K562 (cell line): ENCODE results near the gene FAM117B. TPM values are rescaled to one million over a fixed set of nuclear protein-coding genes. Genes with fewer than 3 reads are reported as not detected.

ENCODE experiments used
- ATAC-seq: fragments of 200-7000 bp; cut with Tn5 transposase; 3 replicates; pipeline ENCODE4 v1.9.1; 2020; ENCODE audit warnings: moderate library complexity
- BruUV-seq: library from RNA; stranded (reverse); fragments of 400-500 nt; replicated peaks from 2 replicates; lab custom pipeline; 2021; lab: Mats Ljungman, UMichigan
- CTCF ChIA-PET: fragments of 300-600 bp; formaldehyde crosslinking; extraction: SDS; loops from one replicate; lab custom pipeline; 2021; ENCODE audit warnings: low intra/inter-chr PET ratio; lab: Yijun Ruan, JAX
- POLR2A ChIA-PET: fragments of 300-600, 350-650 bp; sonication (Branson Sonifier 250); formaldehyde crosslinking; extraction: SDS; loops from one replicate; lab custom pipeline; 2021; ENCODE audit warnings: antibody characterized with exemption, inconsistent platforms; lab: Yijun Ruan, JAX
- DNase-seq, 4 experiments: peaks; one replicate each; pipeline versions ENCODE4 v3.0.0 to v3.0.0-alpha.2; 2011 to 2018; ENCODE audit warnings: low spot score in 3 of 4, mixed read lengths in 3 of 4; ENCODE audit errors: extremely low read depth in 1 of 4
- FAIRE-seq: peaks from 2 replicates; lab custom pipeline; 2011; peaks lifted over from hg19 to GRCh38; lab: Jason Lieb, UNC
- H2AFZ ChIP-seq: 2 replicates; pipeline ENCODE4 v1.6.0; 2011; ENCODE audit warnings: low read depth, low read length, control low read depth, inconsistent platforms
- H3K27ac ChIP-seq: fragments of 200-600 bp; 3 replicates; pipeline ENCODE4 v1.8.0; 2011; ENCODE audit warnings: low read depth, mild to moderate bottlenecking, control low read depth, inconsistent platforms, low read length, moderate library complexity, mixed read lengths; ENCODE audit errors: extremely low read depth
- H3K27me3 ChIP-seq, 2 experiments: fragments of 300-600 bp in 1 of 2; 2 replicates in 1 of 2; 3 replicates in 1 of 2; pipeline versions ENCODE4 v1.6.0 to v1.8.0; 2011; ENCODE audit warnings: inconsistent platforms in 2 of 2, low read length in 2 of 2, mild to moderate bottlenecking in 1 of 2, mixed read lengths in 1 of 2, moderate library complexity in 1 of 2; ENCODE audit not compliant: control insufficient read depth in 2 of 2, insufficient read depth in 2 of 2
- H3K36me3 ChIP-seq: fragments of 300-600 bp; 3 replicates; pipeline ENCODE4 v1.8.0; 2011; ENCODE audit warnings: mild to moderate bottlenecking, low read length, inconsistent platforms; ENCODE audit not compliant: control insufficient read depth, insufficient read depth
- H3K4me1 ChIP-seq, 2 experiments: fragments of 200-600 bp in 1 of 2; replicated peaks in 1 of 2; 2 replicates in 1 of 2; 3 replicates in 1 of 2; pipeline versions ENCODE4 v1.5.1 to v1.8.0; 2011; ENCODE audit warnings: inconsistent platforms in 2 of 2, low read length in 2 of 2, mild to moderate bottlenecking in 1 of 2, mixed read lengths in 1 of 2, moderate library complexity in 1 of 2; ENCODE audit not compliant: control insufficient read depth in 2 of 2, insufficient read depth in 2 of 2
- H3K4me2 ChIP-seq: 2 replicates; pipeline ENCODE4 v1.6.1; 2011; ENCODE audit warnings: low read length, control low read depth, inconsistent platforms, mixed read lengths; ENCODE audit not compliant: insufficient read depth
- H3K4me3 ChIP-seq: fragments of 200-600 bp; sonication (generic), shearing (Covaris generic); 2 replicates; pipeline ENCODE4 v1.5.1; 2016; ENCODE audit warnings: control low read depth, inconsistent platforms
- H3K79me2 ChIP-seq: fragments of 200-600 bp; 3 replicates; pipeline ENCODE4 v1.8.0; 2011; ENCODE audit warnings: low read length, inconsistent platforms; ENCODE audit not compliant: control insufficient read depth, insufficient read depth
- H3K9ac ChIP-seq, 2 experiments: 2 replicates each; pipeline versions ENCODE4 v1.6.0 to v1.6.1; 2011; ENCODE audit warnings: low read depth in 2 of 2, low read length in 2 of 2, control low read depth in 1 of 2, inconsistent platforms in 1 of 2, mild to moderate bottlenecking in 1 of 2, mixed read lengths in 1 of 2; ENCODE audit not compliant: insufficient read depth in 1 of 2
- H3K9me1 ChIP-seq: one replicate; pipeline ENCODE4 v1.6.0; 2011; ENCODE audit warnings: inconsistent platforms, mild to moderate bottlenecking, low read length, moderate library complexity; ENCODE audit not compliant: control insufficient read depth, insufficient read depth
- H3K9me3 ChIP-seq: replicated peaks from 2 replicates; pipeline ENCODE4 v1.5.1; 2011; ENCODE audit warnings: low read depth, low read length, inconsistent platforms; ENCODE audit not compliant: control insufficient read depth, insufficient read depth
- H4K20me1 ChIP-seq: replicated peaks from 2 replicates; pipeline ENCODE4 v1.6.1; 2011; ENCODE audit warnings: low read length, inconsistent platforms, mixed read lengths; ENCODE audit not compliant: control insufficient read depth, insufficient read depth
- E2F5 ChIP-seq: sonication (generic); formaldehyde crosslinking; IDR thresholded peaks from 2 replicates; pipeline ENCODE4 v1.8.0; 2022; ENCODE audit warnings: mild to moderate bottlenecking, missing genetic modification reagents
- ELF4 ChIP-seq: fragments of 450-650 bp; formaldehyde crosslinking; IDR thresholded peaks from 2 replicates; pipeline ENCODE4 v1.4.0; 2022; ENCODE audit warnings: missing genetic modification characterization
- FUS ChIP-seq: fragments of 200-400 bp; formaldehyde crosslinking; optimal IDR thresholded peaks from 2 replicates; pipeline ENCODE3; 2017; ENCODE audit warnings: low read depth, low read length
- HDAC2 ChIP-seq: fragments of 450-650 bp; IDR thresholded peaks from 2 replicates; pipeline ENCODE4 v1.6.1; 2016; ENCODE audit warnings: mild to moderate bottlenecking
- HMGN3 ChIP-seq: IDR thresholded peaks from 2 replicates; pipeline ENCODE4 v1.6.1; 2011; ENCODE audit warnings: borderline replicate concordance, low read depth, mild to moderate bottlenecking, mixed read lengths, low read length; ENCODE audit not compliant: insufficient read length; ENCODE audit errors: extremely low read depth
- RNF2 ChIP-seq: sonication (generic); IDR thresholded peaks from 2 replicates; pipeline ENCODE4 v1.6.1; 2016
- SIX5 ChIP-seq, 2 experiments: IDR thresholded peaks; 2 replicates each; pipeline ENCODE4 v1.6.1; 2011; ENCODE audit warnings: low read length in 2 of 2, borderline replicate concordance in 1 of 2, low read depth in 1 of 2, mild to moderate bottlenecking in 1 of 2, moderate library complexity in 1 of 2; ENCODE audit not compliant: insufficient read depth in 1 of 2
- SNRNP70 ChIP-seq: fragments of 200-400 bp; formaldehyde crosslinking; optimal IDR thresholded peaks from 2 replicates; pipeline ENCODE3; 2017; ENCODE audit warnings: low read depth, low read length
- SUPT5H ChIP-seq: fragments of 450-650 bp; IDR thresholded peaks from 2 replicates; pipeline ENCODE4 v1.6.1; 2016
- TSC22D4 ChIP-seq: fragments of 450-650 bp; IDR thresholded peaks from 2 replicates; pipeline ENCODE4 v1.6.1; 2016; ENCODE audit warnings: missing genetic modification characterization, missing biosample characterization, control low read depth
- ZBTB5 ChIP-seq: fragments of 450-650 bp; IDR thresholded peaks from 2 replicates; pipeline ENCODE4 v1.6.1; 2017; ENCODE audit warnings: antibody characterized with exemption
- ZFP91 ChIP-seq: sonication (generic); formaldehyde crosslinking; IDR thresholded peaks from 2 replicates; pipeline ENCODE4 v1.8.0; 2022; ENCODE audit warnings: mild to moderate bottlenecking, missing genetic modification reagents
- ZNF444 ChIP-seq: fragments of 250-450 bp; sonication (Bioruptor Pico); IDR thresholded peaks from 2 replicates; pipeline ENCODE4 v1.4.0; 2020; ENCODE audit warnings: mild to moderate bottlenecking, moderate library complexity
- ZNF655 ChIP-seq: fragments of 250-450 bp; sonication (Bioruptor Pico); IDR thresholded peaks from 2 replicates; pipeline ENCODE4 v1.5.0; 2021
- WGBS: fragments of 100-300 bp; shearing (Covaris generic); methylation state at CpG from one replicate; pipeline ENCODE4 v1.1.6; 2016; ENCODE audit warnings: low coverage, mixed read lengths; ENCODE audit not compliant: insufficient coverage; ENCODE audit errors: missing lambda C conversion rate; 5-methylcytosine and 5-hydroxymethylcytosine counted together
- in situ Hi-C: fragments of 300-500 bp; cut with MboI; formaldehyde crosslinking; loops from 4 replicates; pipeline ENCODE4 v1.15.0; 2018; ENCODE audit warnings: inconsistent platforms, mixed read lengths
- intact Hi-C: fragments of 100-400 bp; cut with micrococcal nuclease; formaldehyde crosslinking; loops from 2 replicates; pipeline ENCODE4 v1.14.2; 2022
- polyA plus RNA-seq, 8 experiments: library from polyadenylated mRNA; depleted of rRNA in 4 of 8; stranded (reverse) in 5 of 8; unstranded in 3 of 8; fragments of >200 nt; fragmentation: Nextera tagmentation in 2 of 8; fragmentation: Illumina TruSeq in 1 of 8; extraction: Ambion mirVana in 2 of 8; extraction: Trizol in 1 of 8; gene quantifications; 2 replicates each; pipeline versions ENCODE4 v1.2.1 to v1.2.3, GENCODE V29; 2011 to 2014; ENCODE audit warnings: inconsistent platforms in 1 of 8, missing spikeins in 1 of 8
- total RNA-seq, 7 experiments: library from RNA; depleted of rRNA in 6 of 7; stranded (reverse); fragments of >200 nt in 6 of 7; fragmentation: Illumina TruSeq in 2 of 7; extraction: Trizol in 2 of 7; gene quantifications; 2 replicates each; pipeline versions ENCODE4 v1.2.1 to v1.2.3, GENCODE V29; 2011 to 2021; ENCODE audit warnings: low replicate concordance in 1 of 7

FAM117B gene
- total and polyA plus RNA-seq, 9 of the 15 experiments (the other 6 are each of a cell fraction or from before 2014, with no cell fraction given), result 1.6 to 5.2 (median 2.6) TPM

- TF ChIP-seq E2F5, result no peak
- no peak for TF ChIP-seq ELF4 (CRISPR knock-in tag)
- TF ChIP-seq TSC22D4 (tag), result no peak
- TF ChIP-seq HMGN3, result no peak
- no peak for TF ChIP-seq SNRNP70
- TF ChIP-seq ZNF444 (CRISPR knock-in tag), result no peak
- no peak for TF ChIP-seq SUPT5H
Observed at GRCh38 chr2:202780514-202781021, 145.8 kb downstream of the FAM117B start (continued).

- CTCF ChIA-PET, result no interaction called here
- no peak for ATAC-seq
- TF ChIP-seq ZBTB5 (no peak), SIX5 (IDR thresholded peaks at IDR 0.05; ENCODE audit: borderline replicate concordance in 1 of 2, insufficient read depth in 1 of 2, low read depth in 1 of 2, low read length in 2 of 2) (no peak), FUS (no peak), ZNF655 (no peak), ZFP91 (no peak), HDAC2 (no peak), RNF2 (no peak)
Observed at GRCh38 chr2:202782940-202783558, 148.3 kb downstream of the FAM117B start.

More at GRCh38 chr2:202782940-202783558, 148.3 kb downstream of the FAM117B start:
- Histone ChIP-seq H3K4me2 (no peak overlapping the region), H3K36me3 (no peaks in the 10 kb centered on the region), H3K4me3 (no peak overlapping the region), H4K20me1 (no peaks in the 10 kb centered on the region), H3K9ac (no peak overlapping the region), H3K27ac (no peak overlapping the region), H3K79me2 (no peaks in the 10 kb centered on the region), H3K4me1 (no peaks in the 10 kb centered on the region), H3K9me3 (no peaks in the 10 kb centered on the region), H3K9me1 (no peaks in the 10 kb centered on the region), H2AFZ (no peak overlapping the region), H3K27me3 (no peaks in the 10 kb centered on the region)
- in situ Hi-C loops, result no loop called here
- POLR2A ChIA-PET, result no interaction called here
- no peak for DNase-seq
- BruUV-seq, result no TSS peak
- FAIRE-seq, result no peak
- intact Hi-C loops, result no loop called here
- WGBS, result 73% methylated on average over 3 of the region's 3 CpGs
